HG03432 (cell line): Measurements from ENCODE around the gene REELD1.

Experiments used
- ATAC-seq: cut with Tn5 transposase; IDR thresholded peaks from one replicate; pipeline ENCODE4 v1.9.1; 2021; ENCODE audit warnings: mild to moderate bottlenecking, moderate library complexity; ENCODE audit not compliant: unreplicated experiment

The REELD1 gene

GRCh38 chr4:146224326-146224966, 10.1 kb downstream of the REELD1 start:
- ATAC-seq = no peak

- no peak for ATAC-seq
These were observed 15.1 kb downstream of the REELD1 start for GRCh38 chr4:146229406-146229805.

- no peak for ATAC-seq
These were observed 17.9 kb downstream of the REELD1 start for GRCh38 chr4:146232131-146232722.

- no peak for ATAC-seq
These were observed 21.4 kb downstream of the REELD1 start for GRCh38 chr4:146235654-146236177.

- no peak for ATAC-seq
These were observed 21.9 kb downstream of the REELD1 start for GRCh38 chr4:146236216-146236615.

GRCh38 chr4:146237092-146237491, 22.8 kb downstream of the REELD1 start:
- no peak for ATAC-seq

GRCh38 chr4:146238107-146238506, 23.8 kb downstream of the REELD1 start:
- no peak for ATAC-seq

- peak; percentile 91 for ATAC-seq
These were observed 29.0 kb downstream of the REELD1 start for GRCh38 chr4:146243141-146243882.

GRCh38 chr4:146243883-146244277, 29.5 kb downstream of the REELD1 start:
- ATAC-seq = no peak

- ATAC-seq = no peak
These were observed 30.2 kb downstream of the REELD1 start for GRCh38 chr4:146244496-146244895.

GRCh38 chr4:146245246-146245645, 30.9 kb downstream of the REELD1 start:
- ATAC-seq = no peak

- ATAC-seq = no peak
These were observed 31.5 kb downstream of the REELD1 start for GRCh38 chr4:146245850-146246249.

- no peak for ATAC-seq
These were observed 32.0 kb downstream of the REELD1 start for GRCh38 chr4:146246381-146246780.

- no peak for ATAC-seq
These were observed 33.0 kb downstream of the REELD1 start for GRCh38 chr4:146247356-146247755.

- ATAC-seq = no peak
These were observed 38.8 kb downstream of the REELD1 start for GRCh38 chr4:146252969-146253611.

GRCh38 chr4:146255463-146255862, 41.1 kb downstream of the REELD1 start:
- no peak for ATAC-seq

- no peak for ATAC-seq
These were observed 41.5 kb downstream of the REELD1 start for GRCh38 chr4:146255874-146256273.

GRCh38 chr4:146256328-146256727, 42.0 kb downstream of the REELD1 start:
- no peak for ATAC-seq

- no peak for ATAC-seq
These were observed 43.2 kb downstream of the REELD1 start for GRCh38 chr4:146257511-146257910.

GRCh38 chr4:146260521-146260920, 46.2 kb downstream of the REELD1 start:
- ATAC-seq = no peak

- ATAC-seq = no peak
These were observed 46.7 kb downstream of the REELD1 start for GRCh38 chr4:146261041-146261440.
